Lower lobe of right lung (tissue), 2 donors: ENCODE results near the gene SH3PXD2A. TPM values are rescaled to one million over a fixed set of nuclear protein-coding genes. Genes with fewer than 3 reads are reported as not detected.

Experiments used
- ATAC-seq, 2 donors: fragments of 200-7000 bp; cut with Tn5 transposase; one replicate each; pipeline ENCODE4 v1.9.1; 2020 to 2022; ENCODE audit warnings: mild to moderate bottlenecking in 2 of 2, moderate library complexity in 2 of 2
- DNase-seq: peaks from one replicate; pipeline ENCODE4 v3.0.0-alpha.2; 2020
- H3K27ac ChIP-seq: fragments of 200-600 bp; one replicate; pipeline ENCODE4 v1.8.0; 2022
- H3K27me3 ChIP-seq: fragments of 200-600 bp; one replicate; pipeline ENCODE4 v1.8.0; 2022; ENCODE audit warnings: low read depth
- H3K36me3 ChIP-seq: fragments of 200-600 bp; one replicate; pipeline ENCODE4 v1.8.0; 2022; ENCODE audit warnings: mild to moderate bottlenecking
- H3K4me1 ChIP-seq: fragments of 200-600 bp; one replicate; pipeline ENCODE4 v1.8.0; 2022
- H3K4me3 ChIP-seq: fragments of 200-600 bp; one replicate; pipeline ENCODE4 v1.8.0; 2022; ENCODE audit warnings: mild to moderate bottlenecking
- H3K9me3 ChIP-seq: fragments of 200-600 bp; one replicate; pipeline ENCODE4 v1.8.0; 2022
- CTCF ChIP-seq: fragments of 200-600 bp; IDR thresholded peaks from one replicate; pipeline ENCODE4 v1.8.0; 2022; ENCODE audit warnings: antibody characterized with exemption, mild to moderate bottlenecking
- intact Hi-C: fragments of 100-400 bp; cut with DNase I; formaldehyde crosslinking; loops from one replicate; pipeline ENCODE4 v1.11.0; 2022
- total RNA-seq: library from RNA; stranded (reverse); fragmentation: NEBNext Ultra II Directional; extraction: Animal tissue kit (Norgen Biotek cat#: 25700); gene quantifications from one replicate; pipeline ENCODE4 v1.2.1, GENCODE V29; 2021
- donor health status: DM: no; HTN: yes; CAD: no; lungs with severe emphysema.

SH3PXD2A gene
- total RNA-seq, 1 donor from 2014 or later = 34.8 TPM

DNA sequence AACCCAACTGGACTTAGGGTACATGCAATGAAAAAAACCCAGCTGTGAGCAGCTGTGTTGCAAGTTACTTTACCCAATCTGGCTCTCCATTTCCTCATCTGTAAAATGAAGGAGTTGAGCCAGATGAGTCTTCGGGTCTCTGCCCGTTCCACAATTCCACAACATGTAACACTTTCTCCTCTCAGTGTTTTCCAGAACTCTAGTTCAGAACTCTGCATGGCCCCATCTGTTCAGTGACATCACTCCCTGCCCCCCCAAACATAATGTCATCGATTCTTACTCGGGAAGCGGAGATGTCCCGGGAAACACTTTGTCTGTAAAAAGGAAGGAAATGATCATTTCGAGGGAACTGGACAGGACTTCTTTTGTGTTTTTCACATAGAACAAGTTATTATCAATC lies 2.5 kb downstream of the SH3PXD2A start:
- H3K27ac ChIP-seq = peak overlapping the region; percentile 48
- DNase-seq = no peak
- ATAC-seq = peak; percentile 3 to 15

DNA sequence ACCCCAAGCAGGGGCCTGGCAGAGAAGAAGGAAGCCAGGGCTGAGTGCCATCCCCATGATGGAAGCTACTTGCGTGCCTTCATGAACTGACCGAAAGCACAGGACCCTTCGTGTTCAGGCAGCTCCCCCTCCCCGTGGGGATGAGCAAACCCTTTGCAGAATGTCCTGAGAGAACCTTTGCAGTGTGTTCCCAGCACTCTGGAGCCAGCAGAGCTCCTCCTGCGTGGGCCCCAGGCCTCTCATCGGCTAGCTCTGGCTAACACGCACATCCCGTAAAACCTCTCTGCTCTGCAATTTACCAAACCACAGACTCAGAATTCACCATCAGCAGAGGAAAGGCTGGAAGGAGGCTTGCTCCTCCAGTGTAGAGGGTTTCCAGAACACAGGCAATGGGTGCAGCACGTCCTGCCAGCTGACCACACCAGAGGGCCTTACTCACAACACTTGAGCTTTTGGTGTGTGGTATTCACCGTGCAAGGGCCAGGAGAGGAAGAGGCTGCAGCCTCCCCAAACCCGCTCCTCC lies 3.1 kb downstream of the SH3PXD2A start:
- Histone ChIP-seq H3K36me3 (no peaks in the 10 kb centered on the region), H3K4me1 (peaks cover 71% of the 10 kb centered on the region), H3K4me3 (no peak overlapping the region), H3K9me3 (no peaks in the 10 kb centered on the region), H3K27ac (peak overlapping the region; percentile 48), H3K27me3 (no peaks in the 10 kb centered on the region)
- intact Hi-C loops = no loop called here
- DNase-seq = no peak
- no peak for TF ChIP-seq CTCF
- peak in 1 of 2 donors; percentile 18 for ATAC-seq

More for the DNA sequence above, 2.5 kb downstream of the SH3PXD2A start:
- TF ChIP-seq CTCF = no peak
- Histone ChIP-seq H3K27me3 (no peaks in the 10 kb centered on the region), H3K9me3 (no peaks in the 10 kb centered on the region), H3K36me3 (no peaks in the 10 kb centered on the region), H3K4me1 (peaks cover 71% of the 10 kb centered on the region), H3K4me3 (no peak overlapping the region)
- intact Hi-C loops = no loop called here

- H3K27me3 ChIP-seq = no peaks in the 10 kb centered on the region
- no peaks in the 10 kb centered on the region for H3K9me3 ChIP-seq
- H3K27ac ChIP-seq = no peak overlapping the region
- ATAC-seq (no peak), DNase-seq (no peak)
- intact Hi-C loops = no loop called here
- no peak overlapping the region for H3K4me3 ChIP-seq
- peaks cover 69% of the 10 kb centered on the region for H3K4me1 ChIP-seq
- TF ChIP-seq CTCF = no peak
- no peaks in the 10 kb centered on the region for H3K36me3 ChIP-seq
Measured at GRCh38 chr10:103851261-103851660, 4.1 kb downstream of the SH3PXD2A start.

DNA sequence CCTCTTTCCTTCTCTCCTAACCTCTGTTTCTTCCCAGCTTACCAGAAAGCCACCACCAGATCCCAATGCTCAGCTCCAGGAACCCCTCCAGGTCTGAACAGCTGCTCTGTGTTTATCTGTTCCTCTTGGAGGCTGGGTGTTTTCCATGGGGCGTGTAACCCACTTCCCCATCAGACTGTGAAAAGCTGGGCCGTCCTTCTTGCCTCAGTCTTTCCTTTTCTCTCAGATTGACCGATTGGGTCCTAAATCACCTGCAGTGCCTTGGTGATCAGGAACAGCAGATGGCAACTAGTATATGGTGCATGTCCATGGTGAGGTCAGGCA lies 4.8 kb downstream of the SH3PXD2A start:
- no peak overlapping the region for H3K4me3 ChIP-seq
- no peak for DNase-seq
- H3K27me3 ChIP-seq = no peaks in the 10 kb centered on the region
- H3K4me1 ChIP-seq = peaks cover 66% of the 10 kb centered on the region
- H3K9me3 ChIP-seq = no peaks in the 10 kb centered on the region
- H3K36me3 ChIP-seq = no peaks in the 10 kb centered on the region
- intact Hi-C loops = no loop called here
- no peak for TF ChIP-seq CTCF
- peak overlapping the region; percentile 53 for H3K27ac ChIP-seq
- ATAC-seq = no peak

- no peak for DNase-seq
- intact Hi-C loops = no loop called here
- H3K4me3 ChIP-seq = peak overlapping the region; percentile 11
- ATAC-seq = peak in 1 of 2 donors; percentile 47
- no peaks in the 10 kb centered on the region for H3K9me3 ChIP-seq
- H3K4me1 ChIP-seq = peaks cover 69% of the 10 kb centered on the region
- H3K27ac ChIP-seq = peak overlapping the region; percentile 53
- H3K27me3 ChIP-seq = no peaks in the 10 kb centered on the region
- no peak for TF ChIP-seq CTCF
- no peaks in the 10 kb centered on the region for H3K36me3 ChIP-seq
Measured at GRCh38 chr10:103849880-103850571, 5.3 kb downstream of the SH3PXD2A start.
